SU-DHL-6 (cell line): ENCODE data around the gene TRUB1.
A peak's percentile ranks its signal among the peaks of the same experiment; 100 is the strongest.
"Not testable (repeated sequence)": the region's sequence is repeated elsewhere in the genome, so short reads cannot be mapped to it uniquely, and the experiment has no call there.

Experiments used
- H2AFZ ChIP-seq: fragments of 200-600 bp; sonication (generic); 2 replicates; pipeline ENCODE4 v1.6.1; 2014; ENCODE audit warnings: low read depth, mild to moderate bottlenecking, moderate library complexity, mixed read lengths, antibody characterized with exemption, low read length; ENCODE audit not compliant: severe bottlenecking
- H3F3A ChIP-seq: fragments of 200-600 bp; shearing (Covaris generic); 2 replicates; pipeline ENCODE4 v1.6.0; 2016; ENCODE audit warnings: antibody characterized with exemption, mild to moderate bottlenecking; ENCODE audit not compliant: insufficient read depth
- H3K27ac ChIP-seq: fragments of 200-600 bp; sonication (generic); 2 replicates; pipeline ENCODE4 v1.5.1; 2016; ENCODE audit warnings: low read depth, mild to moderate bottlenecking, low read length, moderate library complexity, mixed read lengths
- H3K27me3 ChIP-seq: fragments of 200-600 bp; sonication (generic), shearing (Covaris generic); 2 replicates; pipeline ENCODE4 v1.6.0; 2014; ENCODE audit warnings: mild to moderate bottlenecking, low read length
- H3K36me3 ChIP-seq: fragments of 200-600 bp; sonication (generic); 2 replicates; pipeline ENCODE4 v1.6.1; 2014; ENCODE audit warnings: mild to moderate bottlenecking, low read length, mixed read lengths
- H3K4me2 ChIP-seq: fragments of 300-600, 200-600 bp; shearing (Covaris generic), sonication (generic); 2 replicates; pipeline ENCODE4 v1.6.0; 2014; ENCODE audit warnings: low read length, low read depth, mild to moderate bottlenecking; ENCODE audit not compliant: poor library complexity, severe bottlenecking
- H3K4me3 ChIP-seq: fragments of 200-600 bp; sonication (generic); 2 replicates; pipeline ENCODE4 v1.5.1; 2014; ENCODE audit warnings: antibody characterized with exemption, low read length, mild to moderate bottlenecking, mixed read lengths; ENCODE audit not compliant: insufficient read depth, poor library complexity, severe bottlenecking
- H3K79me2 ChIP-seq: fragments of 200-600 bp; sonication (generic); 2 replicates; pipeline ENCODE4 v1.6.1; 2014; ENCODE audit warnings: mild to moderate bottlenecking, low read length, moderate library complexity; ENCODE audit not compliant: insufficient read depth
- H3K9ac ChIP-seq: fragments of 200-600 bp; sonication (generic); 2 replicates; pipeline ENCODE4 v1.7.0; 2014; ENCODE audit warnings: mild to moderate bottlenecking, low read length
- H3K9me2 ChIP-seq: fragments of 200-600 bp; sonication (generic); replicated peaks from 2 replicates; pipeline ENCODE4 v1.6.1; 2014; ENCODE audit warnings: low read length; ENCODE audit not compliant: insufficient read depth
- H3K9me3 ChIP-seq: fragments of 200-600 bp; sonication (generic); 2 replicates; pipeline ENCODE4 v1.6.1; 2014; ENCODE audit warnings: low read length, mixed read lengths; ENCODE audit not compliant: insufficient read depth
- H4K20me1 ChIP-seq: fragments of 200-600 bp; sonication (generic); 2 replicates; pipeline ENCODE4 v1.6.1; 2014; ENCODE audit warnings: low read depth, mild to moderate bottlenecking, antibody characterized with exemption, low read length, moderate library complexity, mixed read lengths
- CTCF ChIP-seq: fragments of 200-600 bp; sonication (generic); IDR thresholded peaks from one replicate; pipeline ENCODE4 v1.5.1; 2017; ENCODE audit warnings: antibody characterized with exemption, mild to moderate bottlenecking, low read length, moderate library complexity; ENCODE audit not compliant: insufficient read depth, poor library complexity, severe bottlenecking
- EZH2phosphoT487 ChIP-seq: fragments of 200-600 bp; sonication (generic), shearing (Covaris generic); conservative IDR thresholded peaks from 2 replicates; pipeline ENCODE4 v1.6.1; 2018; ENCODE audit warnings: mild to moderate bottlenecking, antibody characterized with exemption, low read length, moderate library complexity, mixed read lengths

Gene TRUB1

GRCh38 chr10:114937962-114938855, at the start of gene TRUB1:
TSS of gene TRUB1 (plus strand) at chr10:114938195. CDS start at chr10:114938254, 59 bp downstream.
- Histone ChIP-seq H4K20me1 (no peaks in the 10 kb centered on the region), H3K79me2 (peaks cover 26% of the 10 kb centered on the region), H3F3A (no peaks in the 10 kb centered on the region), H3K27ac (peak within 1 kb of the TSS; percentile 23; the same call in 1 of the 2 replicates), H3K4me2 (peak within 1 kb of the TSS; percentile 65), H2AFZ (peak within 1 kb of the TSS; percentile 77), H3K9me3 (no peaks in the 10 kb centered on the region), H3K36me3 (no peaks in the 10 kb centered on the region; the same call in 1 of the 2 replicates), H3K4me3 (peak within 1 kb of the TSS; percentile 82), H3K9me2 (no peaks in the 10 kb centered on the region), H3K9ac (peak within 1 kb of the TSS; percentile 88), H3K27me3 (no peaks in the 10 kb centered on the region)
- TF ChIP-seq EZH2phosphoT487: no peak
- TF ChIP-seq CTCF: no peak

GRCh38 chr10:114893251-114893650, 44.7 kb upstream of the TRUB1 start:
- H3K27me3 ChIP-seq: no peaks in the 10 kb centered on the region
- no peak overlapping the region for H2AFZ ChIP-seq
- no peaks in the 10 kb centered on the region for H3K9me3 ChIP-seq
- no peaks in the 10 kb centered on the region for H4K20me1 ChIP-seq
- no peaks in the 10 kb centered on the region for H3K79me2 ChIP-seq
- H3K4me2 ChIP-seq: no peak overlapping the region
- no peaks in the 10 kb centered on the region for H3K36me3 ChIP-seq
- H3K9ac ChIP-seq: no peak overlapping the region
- no peaks in the 10 kb centered on the region for H3K9me2 ChIP-seq
- TF ChIP-seq CTCF (no peak), EZH2phosphoT487 (no peak)
- H3F3A ChIP-seq: no peaks in the 10 kb centered on the region
- no peak overlapping the region for H3K27ac ChIP-seq
- no peak overlapping the region for H3K4me3 ChIP-seq

- Histone ChIP-seq H3K9me3 (no peaks in the 10 kb centered on the region), H3F3A (no peaks in the 10 kb centered on the region), H3K9ac (no peak overlapping the region), H3K36me3 (no peaks in the 10 kb centered on the region), H4K20me1 (no peaks in the 10 kb centered on the region), H2AFZ (no peak overlapping the region), H3K27ac (no peak overlapping the region), H3K9me2 (no peaks in the 10 kb centered on the region), H3K27me3 (no peaks in the 10 kb centered on the region), H3K79me2 (no peaks in the 10 kb centered on the region), H3K4me3 (no peak overlapping the region), H3K4me2 (no peak overlapping the region)
- TF ChIP-seq EZH2phosphoT487 (no peak), CTCF (no peak)
These were observed 43.1 kb upstream of the TRUB1 start for GRCh38 chr10:114894911-114895310.

GRCh38 chr10:114897011-114897410, 41.0 kb upstream of the TRUB1 start:
- H3K4me3 ChIP-seq, H3K9ac ChIP-seq, H3K79me2 ChIP-seq, H3K27ac ChIP-seq, H4K20me1 ChIP-seq, H3F3A ChIP-seq, H3K4me2 ChIP-seq, H3K36me3 ChIP-seq, H3K27me3 ChIP-seq, H2AFZ ChIP-seq, H3K9me2 ChIP-seq, H3K9me3 ChIP-seq: not testable (repeated sequence)
